OCI-LY1 (cell line): ENCODE results near the gene ZNF282.

ENCODE experiments used
- H2AFZ ChIP-seq: fragments of 200-600 bp; sonication (generic), shearing (Covaris generic); 2 replicates; pipeline ENCODE4 v1.6.0; 2014; ENCODE audit warnings: antibody characterized with exemption, mild to moderate bottlenecking, low read length
- H3F3A ChIP-seq: fragments of 200-600 bp; sonication (generic), shearing (Covaris generic); 2 replicates; pipeline ENCODE4 v1.6.0; 2014; ENCODE audit warnings: mild to moderate bottlenecking, antibody characterized with exemption, low read length, moderate library complexity; ENCODE audit not compliant: insufficient read depth
- H3K27ac ChIP-seq: fragments of 200-600 bp; sonication (generic); 2 replicates; pipeline ENCODE4 v1.5.1; 2014; ENCODE audit warnings: low read length, mixed run types, mild to moderate bottlenecking, low read depth; ENCODE audit not compliant: poor library complexity, severe bottlenecking
- H3K27me3 ChIP-seq: fragments of 200-600 bp; sonication (generic); 2 replicates; pipeline ENCODE4 v1.6.0; 2014; ENCODE audit warnings: antibody characterized with exemption, mild to moderate bottlenecking, low read length, moderate library complexity; ENCODE audit not compliant: insufficient read depth
- H3K36me3 ChIP-seq: fragments of 200-600 bp; sonication (generic); 2 replicates; pipeline ENCODE4 v1.6.1; 2014; ENCODE audit warnings: mild to moderate bottlenecking, antibody characterized with exemption, low read length, moderate library complexity, mixed read lengths; ENCODE audit not compliant: insufficient read depth
- H3K4me1 ChIP-seq: fragments of 200-600 bp; sonication (generic); 2 replicates; pipeline ENCODE4 v1.5.1; 2014; ENCODE audit warnings: mild to moderate bottlenecking, low read length, moderate library complexity; ENCODE audit not compliant: insufficient read depth, severe bottlenecking
- H3K4me2 ChIP-seq: fragments of 200-600 bp; sonication (generic), shearing (Covaris generic); 2 replicates; pipeline ENCODE4 v1.6.1; 2014; ENCODE audit warnings: low read length
- H3K4me3 ChIP-seq: fragments of 200-600 bp; sonication (generic); 2 replicates; pipeline ENCODE4 v1.5.1; 2014; ENCODE audit warnings: low read length, low read depth, mild to moderate bottlenecking, mixed read lengths; ENCODE audit not compliant: poor library complexity, severe bottlenecking
- H3K79me2 ChIP-seq: fragments of 200-600 bp; shearing (Covaris generic); 2 replicates; pipeline ENCODE4 v1.6.1; 2016; ENCODE audit warnings: mixed run types, low read length, mixed read lengths; ENCODE audit not compliant: insufficient read depth
- H3K9ac ChIP-seq: fragments of 200-600 bp; sonication (generic), shearing (Covaris generic); 2 replicates; pipeline ENCODE4 v1.6.1; 2014; ENCODE audit warnings: mild to moderate bottlenecking, low read length, mixed read lengths
- H3K9me2 ChIP-seq: fragments of 200-600 bp; sonication (generic), shearing (Covaris generic); 2 replicates; pipeline ENCODE4 v1.6.1; 2014; ENCODE audit warnings: low read depth, mild to moderate bottlenecking, low read length, mixed read lengths
- H3K9me3 ChIP-seq: fragments of 200-600 bp; shearing (Covaris generic); 2 replicates; pipeline ENCODE4 v1.6.1; 2014; ENCODE audit warnings: low read length, mixed read lengths
- H4K20me1 ChIP-seq: fragments of 200-600 bp; sonication (generic), shearing (Covaris generic); 2 replicates; pipeline ENCODE4 v1.6.0; 2016; ENCODE audit warnings: mild to moderate bottlenecking, low read length; ENCODE audit not compliant: insufficient read depth
- CTCF ChIP-seq: fragments of 200-600 bp; sonication (generic), shearing (Covaris generic); IDR thresholded peaks from 2 replicates; pipeline ENCODE4 v1.5.1; 2017; ENCODE audit warnings: mild to moderate bottlenecking, antibody characterized with exemption, low read length, moderate library complexity, mixed read lengths
- EZH2 ChIP-seq: fragments of 200-600 bp; sonication (generic), shearing (Covaris generic); IDR thresholded peaks from 2 replicates; pipeline ENCODE4 v1.8.0; 2017; ENCODE audit warnings: borderline replicate concordance, mixed run types, mild to moderate bottlenecking, antibody characterized with exemption, low read length, moderate library complexity, mixed read lengths

Gene ZNF282

GRCh38 chr7:149195180-149196150 is at the start of gene ZNF282:
ZNF282 (plus strand) TSS chr7:149195546; CDS start chr7:149195590, 44 bp downstream.
- H3K4me2 ChIP-seq: peak within 1 kb of the TSS; percentile 77
- H3K36me3 ChIP-seq: peaks cover 22% of the 10 kb centered on the region
- 0 out of 2 replicates have a peak, but pooled peaks cover 4% of the 10 kb centered on the region for H3K27me3 ChIP-seq
- peak within 1 kb of the TSS; percentile 8 for H3K27ac ChIP-seq
- peaks cover 16% of the 10 kb centered on the region for H3K4me1 ChIP-seq
- H3K9me2 ChIP-seq: no peaks in the 10 kb centered on the region
- H2AFZ ChIP-seq: peak within 1 kb of the TSS; percentile 14; the same call in 1 of the 2 replicates
- no peaks in the 10 kb centered on the region for H3K79me2 ChIP-seq
- no peaks in the 10 kb centered on the region for H3K9me3 ChIP-seq
- H4K20me1 ChIP-seq: no peaks in the 10 kb centered on the region
- TF ChIP-seq CTCF (peak; percentile 67), EZH2 (no peak)
- H3K9ac ChIP-seq: peak within 1 kb of the TSS; percentile 84
- H3K4me3 ChIP-seq: peak within 1 kb of the TSS; percentile 73
- no peaks in the 10 kb centered on the region for H3F3A ChIP-seq

- H3K9me2 ChIP-seq: no peaks in the 10 kb centered on the region
- peaks cover 3% of the 10 kb centered on the region; the same call in 1 of the 2 replicates for H3K36me3 ChIP-seq
- peaks cover 18% of the 10 kb centered on the region for H3K79me2 ChIP-seq
- peak within 1 kb of the TSS; percentile 72 for H3K9ac ChIP-seq
- H3K4me3 ChIP-seq: peak within 1 kb of the TSS; percentile 92
- no peaks in the 10 kb centered on the region for H3K27me3 ChIP-seq
- H3K9me3 ChIP-seq: no peaks in the 10 kb centered on the region
- no peaks in the 10 kb centered on the region for H4K20me1 ChIP-seq
- H3K27ac ChIP-seq: peak within 1 kb of the TSS; percentile 80
- H3K4me1 ChIP-seq: peaks cover 31% of the 10 kb centered on the region
- H2AFZ ChIP-seq: no peak within 1 kb of the TSS
- no peaks in the 10 kb centered on the region for H3F3A ChIP-seq
- TF ChIP-seq CTCF (peak; percentile 72), EZH2 (no peak)
- peak within 1 kb of the TSS; percentile 89 for H3K4me2 ChIP-seq
Observed at GRCh38 chr7:149147072-149147751, 48.1 kb upstream of the ZNF282 start, which contains the start of gene ZNF398. ZNF398 (plus strand) TSS chr7:149147453; CDS start chr7:149147743, 290 bp downstream.

- Histone ChIP-seq H3K9me2 (no peaks in the 10 kb centered on the region), H3K4me2 (peak overlapping the region; percentile 89), H3K4me1 (peaks cover 31% of the 10 kb centered on the region), H4K20me1 (no peaks in the 10 kb centered on the region), H2AFZ (no peak overlapping the region), H3K9ac (peak overlapping the region; percentile 72), H3K9me3 (no peaks in the 10 kb centered on the region), H3K27ac (peak overlapping the region; percentile 9), H3K27me3 (no peaks in the 10 kb centered on the region), H3K79me2 (peaks cover 18% of the 10 kb centered on the region), H3K4me3 (peak overlapping the region; percentile 92), H3K36me3 (peaks cover 3% of the 10 kb centered on the region; the same call in 1 of the 2 replicates), H3F3A (no peaks in the 10 kb centered on the region)
- no peak for TF ChIP-seq EZH2
- TF ChIP-seq CTCF: no peak
Observed at GRCh38 chr7:149147752-149148653, 47.3 kb upstream of the ZNF282 start.
